ENCODE data around the gene ZBTB42.

ZBTB42 gene

GRCh38 chr14:104844306-104845032 lies 43.6 kb downstream of the ZBTB42 start:
- DNase-seq = no peak

- no peak for DNase-seq
Measured at GRCh38 chr14:104845033-104845666, 44.2 kb downstream of the ZBTB42 start.

- no peak for DNase-seq
Measured at GRCh38 chr14:104845834-104846441, 45.0 kb downstream of the ZBTB42 start.

- DNase-seq = no peak
Measured at GRCh38 chr14:104852280-104852663, 51.4 kb downstream of the ZBTB42 start.

Measured in stimulated activated CD8-positive, alpha-beta memory T cell treated with anti-CD3 and anti-CD28 coated beads, Interleukin-4, amount 100 ng/mL, for 48 hours (primary cell).